A673 (cell line): ENCODE results near the gene NUDT14. TPM values are rescaled to one million over a fixed set of nuclear protein-coding genes. Genes with fewer than 3 reads are reported as not detected.

Source experiments
- BruUV-seq: library from RNA; stranded (reverse); fragments of 400-500 nt; replicated peaks from 2 replicates; lab custom pipeline; 2021; lab: Mats Ljungman, UMichigan
- CTCF ChIA-PET: fragments of 300-600 bp; sonication (Branson Sonifier 250); formaldehyde crosslinking; loops from one replicate; lab custom pipeline; 2022; ENCODE audit warnings: antibody characterized with exemption; lab: Charles Lee
- POLR2A ChIA-PET: fragments of 300-600 bp; sonication (Branson Sonifier 250); formaldehyde crosslinking; loops from one replicate; lab custom pipeline; 2022; ENCODE audit warnings: antibody characterized with exemption; ENCODE audit not compliant: low non-redundant PET; lab: Charles Lee
- DNase-seq: peaks from one replicate; pipeline ENCODE4 v3.0.0-alpha.2; 2015; ENCODE audit warnings: low spot score
- H3K27ac ChIP-seq: fragments of 200-600 bp; sonication (generic); 2 replicates; pipeline ENCODE4 v1.5.1; 2016; ENCODE audit warnings: mixed run types, low read depth, mild to moderate bottlenecking, mixed read lengths, antibody characterized with exemption, low read length; ENCODE audit not compliant: poor library complexity, severe bottlenecking
- H3K27me3 ChIP-seq: fragments of 200-600 bp; sonication (generic); replicated peaks from 2 replicates; pipeline ENCODE4 v1.6.1; 2017; ENCODE audit warnings: mixed run types, low read depth, mild to moderate bottlenecking, mixed read lengths, antibody characterized with exemption, low read length; ENCODE audit not compliant: insufficient read depth, poor library complexity
- H3K36me3 ChIP-seq: fragments of 200-600 bp; sonication (generic); 2 replicates; pipeline ENCODE4 v1.6.1; 2016; ENCODE audit warnings: mixed run types, mild to moderate bottlenecking, mixed read lengths, antibody characterized with exemption, low read length; ENCODE audit not compliant: insufficient read depth, poor library complexity, severe bottlenecking
- H3K4me1 ChIP-seq: fragments of 200-600 bp; sonication (generic); 2 replicates; pipeline ENCODE4 v1.6.1; 2017; ENCODE audit warnings: mixed run types, mild to moderate bottlenecking, mixed read lengths, antibody characterized with exemption, low read length; ENCODE audit not compliant: insufficient read depth, poor library complexity, severe bottlenecking
- H3K4me3 ChIP-seq: fragments of 200-600 bp; sonication (generic); 2 replicates; pipeline ENCODE4 v1.5.1; 2016; ENCODE audit warnings: low read depth, mixed run types, mild to moderate bottlenecking, mixed read lengths, low read length; ENCODE audit not compliant: poor library complexity, severe bottlenecking
- H3K9me3 ChIP-seq: fragments of 200-600 bp; sonication (generic); 2 replicates; pipeline ENCODE4 v1.6.1; 2016; ENCODE audit warnings: mixed run types, low read depth, mild to moderate bottlenecking, mixed read lengths, antibody characterized with exemption, low read length; ENCODE audit not compliant: poor library complexity, severe bottlenecking
- EZH2 ChIP-seq: fragments of 200-600 bp; sonication (generic); IDR thresholded peaks from 2 replicates; pipeline ENCODE4 v1.6.1; 2017; ENCODE audit warnings: borderline replicate concordance, low read depth, mild to moderate bottlenecking, mixed read lengths, antibody characterized with exemption, low read length; ENCODE audit not compliant: poor library complexity, severe bottlenecking
- intact Hi-C: fragments of 100-400 bp; cut with micrococcal nuclease; formaldehyde crosslinking; loops from one replicate; pipeline ENCODE4 v1.10.0; 2022; ENCODE audit not compliant: unreplicated experiment
- total RNA-seq: library from RNA; stranded (reverse); gene quantifications from 2 replicates; pipeline ENCODE4 v1.2.3, GENCODE V29; 2021
- TF ChIP-seq, protein P1 (sequence below): fragments of 300-800, 200-600 bp; sonication (generic); conservative IDR thresholded peaks from 2 replicates; pipeline ENCODE4 v1.5.1; 2017; ENCODE audit warnings: low read depth, mild to moderate bottlenecking, antibody characterized with exemption, low read length, moderate library complexity, mixed read lengths

The NUDT14 gene
- total RNA-seq, 1 experiment from 2014 or later: 30.8 TPM

DNA sequence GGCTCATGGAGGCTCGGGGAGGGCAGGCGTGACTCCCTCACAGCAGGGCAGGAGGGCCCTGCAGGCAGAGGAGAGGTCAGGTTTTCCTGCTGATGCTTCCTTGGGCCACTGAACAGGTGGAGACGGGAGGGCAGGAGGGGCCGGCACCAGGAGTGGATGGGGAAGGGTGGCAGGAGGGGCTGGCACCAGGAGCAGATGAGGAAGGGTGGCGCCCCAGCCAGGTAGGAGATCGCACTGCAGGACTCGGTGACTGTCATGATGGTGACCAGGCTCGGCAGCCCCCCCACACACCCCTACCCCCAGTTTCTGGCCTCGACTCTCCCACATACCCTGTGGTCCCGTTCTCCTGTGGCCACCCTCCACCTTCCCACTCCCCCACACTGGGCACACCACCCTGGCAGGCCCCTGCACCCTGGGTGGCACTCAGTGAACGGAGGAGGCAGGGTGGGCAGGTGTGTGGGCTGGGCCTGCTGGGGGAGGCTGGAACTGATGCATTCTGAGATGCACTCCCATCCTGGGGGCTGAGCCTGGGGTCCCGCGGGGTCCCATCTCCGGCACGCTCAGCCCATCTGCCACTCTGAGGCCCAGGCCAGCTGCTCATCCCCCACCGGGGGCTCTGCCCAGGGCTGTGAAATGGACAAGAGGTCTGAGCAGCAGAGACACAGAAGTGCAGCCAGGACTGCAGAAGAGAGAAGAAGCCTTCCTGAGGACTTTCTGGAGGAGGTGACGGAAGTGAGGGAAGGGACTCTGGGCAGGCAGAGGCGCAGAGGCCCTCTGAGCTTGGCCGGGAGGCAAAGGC lies 2.8 kb downstream of the NUDT14 start:
- no peak overlapping the region for H3K27ac ChIP-seq
- intact Hi-C loops: no loop called here
- no peaks in the 10 kb centered on the region for H3K27me3 ChIP-seq
- ChIA-PET POLR2A (no interaction called here), CTCF (no interaction called here)
- TF ChIP-seq, protein P1, sequence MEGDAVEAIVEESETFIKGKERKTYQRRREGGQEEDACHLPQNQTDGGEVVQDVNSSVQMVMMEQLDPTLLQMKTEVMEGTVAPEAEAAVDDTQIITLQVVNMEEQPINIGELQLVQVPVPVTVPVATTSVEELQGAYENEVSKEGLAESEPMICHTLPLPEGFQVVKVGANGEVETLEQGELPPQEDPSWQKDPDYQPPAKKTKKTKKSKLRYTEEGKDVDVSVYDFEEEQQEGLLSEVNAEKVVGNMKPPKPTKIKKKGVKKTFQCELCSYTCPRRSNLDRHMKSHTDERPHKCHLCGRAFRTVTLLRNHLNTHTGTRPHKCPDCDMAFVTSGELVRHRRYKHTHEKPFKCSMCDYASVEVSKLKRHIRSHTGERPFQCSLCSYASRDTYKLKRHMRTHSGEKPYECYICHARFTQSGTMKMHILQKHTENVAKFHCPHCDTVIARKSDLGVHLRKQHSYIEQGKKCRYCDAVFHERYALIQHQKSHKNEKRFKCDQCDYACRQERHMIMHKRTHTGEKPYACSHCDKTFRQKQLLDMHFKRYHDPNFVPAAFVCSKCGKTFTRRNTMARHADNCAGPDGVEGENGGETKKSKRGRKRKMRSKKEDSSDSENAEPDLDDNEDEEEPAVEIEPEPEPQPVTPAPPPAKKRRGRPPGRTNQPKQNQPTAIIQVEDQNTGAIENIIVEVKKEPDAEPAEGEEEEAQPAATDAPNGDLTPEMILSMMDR: no peak
- no peak for TF ChIP-seq EZH2
- no peak for DNase-seq
- no TSS peak for BruUV-seq
- peaks cover 17% of the 10 kb centered on the region for H3K4me1 ChIP-seq
- no peak overlapping the region for H3K4me3 ChIP-seq
- no peaks in the 10 kb centered on the region for H3K9me3 ChIP-seq
- H3K36me3 ChIP-seq: no peaks in the 10 kb centered on the region

DNA sequence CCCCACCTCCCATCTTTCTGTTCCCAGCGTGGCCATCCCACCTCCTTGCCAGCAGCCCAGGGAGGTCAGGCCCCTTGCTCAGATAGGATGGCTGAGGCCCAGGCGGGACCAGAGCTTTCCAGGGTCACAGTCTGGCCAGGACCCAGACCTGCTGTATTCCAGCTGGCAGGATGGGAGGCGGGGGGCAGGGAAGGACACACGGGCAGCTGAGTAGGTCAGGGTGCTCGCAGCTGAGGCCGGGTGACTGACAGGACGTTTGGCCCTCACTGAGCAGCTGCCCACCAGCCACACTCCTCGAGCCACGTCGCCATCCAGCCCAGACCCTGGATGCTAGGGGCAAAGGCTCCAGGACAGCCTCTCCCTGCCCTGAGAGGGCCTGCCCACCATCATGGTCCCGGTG lies 4.0 kb downstream of the NUDT14 start:
- no TSS peak for BruUV-seq
- POLR2A ChIA-PET: no interaction called here
- CTCF ChIA-PET: no interaction called here
- intact Hi-C loops: no loop called here
- TF ChIP-seq EZH2: no peak
- TF ChIP-seq, protein P1: no peak
- no peaks in the 10 kb centered on the region for H3K36me3 ChIP-seq
- peaks cover 17% of the 10 kb centered on the region for H3K4me1 ChIP-seq
- no peaks in the 10 kb centered on the region for H3K9me3 ChIP-seq
- DNase-seq: no peak
- H3K27ac ChIP-seq: no peak overlapping the region
- H3K4me3 ChIP-seq: no peak overlapping the region
- no peaks in the 10 kb centered on the region for H3K27me3 ChIP-seq

DNA sequence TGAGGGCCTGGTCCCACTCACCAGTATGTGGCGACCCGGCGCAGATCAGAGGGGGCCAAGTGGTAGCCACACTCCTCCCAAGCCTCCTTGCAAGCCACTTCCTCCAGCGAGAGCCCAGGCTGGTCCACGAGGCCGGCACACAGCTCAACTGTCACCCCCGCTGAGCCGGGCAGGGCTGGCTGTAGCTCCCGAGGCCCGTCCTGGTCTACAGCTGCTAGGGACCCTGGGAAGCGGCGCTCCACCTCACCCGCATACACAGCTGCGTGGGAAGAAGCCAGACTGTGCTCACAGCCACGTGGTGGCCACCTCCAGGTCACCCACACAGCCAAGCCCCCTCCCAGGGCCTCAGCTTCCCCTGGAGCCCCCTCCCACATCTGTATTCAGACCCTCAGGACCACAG lies 4.6 kb downstream of the NUDT14 start:
- intact Hi-C loops: no loop called here
- TF ChIP-seq EZH2: no peak
- TF ChIP-seq, protein P1: no peak
- Histone ChIP-seq H3K27me3 (no peaks in the 10 kb centered on the region), H3K36me3 (no peaks in the 10 kb centered on the region), H3K9me3 (no peaks in the 10 kb centered on the region), H3K4me3 (no peak overlapping the region), H3K27ac (peak overlapping the region; percentile 47), H3K4me1 (peaks cover 20% of the 10 kb centered on the region)
- CTCF ChIA-PET: no interaction called here
- POLR2A ChIA-PET: no interaction called here
- BruUV-seq: no TSS peak
- DNase-seq: no peak
